ENCODE data around the gene MATR3.

GRCh38 chr5:139343476-139343875 lies 49.9 kb downstream of the MATR3 start:
- TF ChIP-seq REST (IDR thresholded peaks at IDR 0.05) (no peak), YY1 (IDR thresholded peaks at IDR 0.05) (no peak), CTCF (IDR thresholded peaks at IDR 0.05; ENCODE audit: low read depth, low read length, missing input control) (no peak), GABPA (IDR thresholded peaks at IDR 0.05 in 1 of 2, conservative IDR thresholded peaks at IDR 0.05 in 1 of 2) (no peak), ZBTB33 (IDR thresholded peaks at IDR 0.05) (no peak), RAD21 (IDR thresholded peaks at IDR 0.05) (no peak), NR2F2 (IDR thresholded peaks at IDR 0.05) (no peak), JUND (IDR thresholded peaks at IDR 0.05) (no peak), EGR1 (IDR thresholded peaks at IDR 0.05; ENCODE audit: low read depth in 2 of 2) (no peak)

Measured in liver (tissue), 3 donors.